Panc1 (cell line): Measurements from ENCODE around the gene NEURL1B.

Source experiments
- SIN3A ChIP-seq: IDR thresholded peaks from 2 replicates; pipeline ENCODE4 v1.6.1; 2012; ENCODE audit warnings: low read depth, mild to moderate bottlenecking, low read length, moderate library complexity, borderline replicate concordance; ENCODE audit not compliant: insufficient read depth
- TCF7L2 ChIP-seq: IDR thresholded peaks from 2 replicates; pipeline ENCODE4 v1.6.1; 2011; ENCODE audit warnings: mild to moderate bottlenecking, low read depth, low read length, inconsistent platforms
- TF ChIP-seq, protein P1 (sequence below): fragments of 450-650 bp; IDR thresholded peaks from 2 replicates; pipeline ENCODE4 v1.5.1; 2017; ENCODE audit warnings: mild to moderate bottlenecking

DNA sequence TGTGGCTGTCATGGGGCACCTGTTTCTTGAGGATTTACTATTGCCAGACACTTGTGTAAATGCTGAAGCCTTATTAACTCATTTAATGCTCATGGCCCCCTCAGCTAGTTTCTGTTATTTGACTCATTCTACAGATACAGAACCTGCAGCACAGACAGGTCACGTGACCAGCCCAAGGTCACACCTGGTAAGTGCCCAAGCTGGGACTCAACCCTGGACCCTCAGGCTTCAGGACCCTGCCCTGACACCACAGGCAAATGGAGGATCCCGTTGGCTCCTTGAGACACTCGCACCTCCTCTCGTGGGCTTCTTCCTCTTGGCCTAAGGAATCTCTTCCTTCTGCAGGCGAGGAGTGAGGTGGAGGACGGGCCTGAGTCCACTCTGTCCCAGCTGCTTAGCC is 10.6 kb upstream of the NEURL1B start:
- TF ChIP-seq SIN3A = no peak
- TF ChIP-seq, protein P1, sequence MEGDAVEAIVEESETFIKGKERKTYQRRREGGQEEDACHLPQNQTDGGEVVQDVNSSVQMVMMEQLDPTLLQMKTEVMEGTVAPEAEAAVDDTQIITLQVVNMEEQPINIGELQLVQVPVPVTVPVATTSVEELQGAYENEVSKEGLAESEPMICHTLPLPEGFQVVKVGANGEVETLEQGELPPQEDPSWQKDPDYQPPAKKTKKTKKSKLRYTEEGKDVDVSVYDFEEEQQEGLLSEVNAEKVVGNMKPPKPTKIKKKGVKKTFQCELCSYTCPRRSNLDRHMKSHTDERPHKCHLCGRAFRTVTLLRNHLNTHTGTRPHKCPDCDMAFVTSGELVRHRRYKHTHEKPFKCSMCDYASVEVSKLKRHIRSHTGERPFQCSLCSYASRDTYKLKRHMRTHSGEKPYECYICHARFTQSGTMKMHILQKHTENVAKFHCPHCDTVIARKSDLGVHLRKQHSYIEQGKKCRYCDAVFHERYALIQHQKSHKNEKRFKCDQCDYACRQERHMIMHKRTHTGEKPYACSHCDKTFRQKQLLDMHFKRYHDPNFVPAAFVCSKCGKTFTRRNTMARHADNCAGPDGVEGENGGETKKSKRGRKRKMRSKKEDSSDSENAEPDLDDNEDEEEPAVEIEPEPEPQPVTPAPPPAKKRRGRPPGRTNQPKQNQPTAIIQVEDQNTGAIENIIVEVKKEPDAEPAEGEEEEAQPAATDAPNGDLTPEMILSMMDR = no peak
- no peak for TF ChIP-seq TCF7L2
